ENCODE data around the gene DHRS13.
"Not testable (repeated sequence)": the region's sequence is repeated elsewhere in the genome, so short reads cannot be mapped to it uniquely, and the experiment has no call there.

The DHRS13 gene

GRCh38 chr17:28935744-28936460, 33.0 kb upstream of the DHRS13 start:
- in situ Hi-C loops (cut with MboI; ENCODE audit: low sequenced_read_pairs) = no loop called here

GRCh38 chr17:28934508-28934907, 31.6 kb upstream of the DHRS13 start:
- in situ Hi-C loops (cut with MboI; ENCODE audit: low sequenced_read_pairs) = not testable (repeated sequence)

- in situ Hi-C loops (cut with MboI; ENCODE audit: low sequenced_read_pairs) = no loop called here
These were observed 26.9 kb upstream of the DHRS13 start for GRCh38 chr17:28929787-28930186.

- in situ Hi-C loops (cut with MboI; ENCODE audit: low sequenced_read_pairs) = no loop called here
These were observed 25.2 kb upstream of the DHRS13 start for GRCh38 chr17:28928061-28928460.

- in situ Hi-C loops (cut with MboI; ENCODE audit: low sequenced_read_pairs) = no loop called here
These were observed 23.9 kb upstream of the DHRS13 start for GRCh38 chr17:28926786-28927185.

- in situ Hi-C loops (cut with MboI; ENCODE audit: low sequenced_read_pairs) = no loop called here
These were observed 23.5 kb upstream of the DHRS13 start for GRCh38 chr17:28926366-28926765.

GRCh38 chr17:28925912-28926365, 23.1 kb upstream of the DHRS13 start:
- in situ Hi-C loops (cut with MboI; ENCODE audit: low sequenced_read_pairs) = no loop called here

GRCh38 chr17:28920201-28920600, 17.3 kb upstream of the DHRS13 start:
- in situ Hi-C loops (cut with MboI; ENCODE audit: low sequenced_read_pairs) = no loop called here

- in situ Hi-C loops (cut with MboI; ENCODE audit: low sequenced_read_pairs) = no loop called here
These were observed 15.4 kb upstream of the DHRS13 start for GRCh38 chr17:28918295-28918694.

GRCh38 chr17:28917465-28917864, 14.6 kb upstream of the DHRS13 start:
- in situ Hi-C loops (cut with MboI; ENCODE audit: low sequenced_read_pairs) = no loop called here

- in situ Hi-C loops (cut with MboI; ENCODE audit: low sequenced_read_pairs) = no loop called here
These were observed 14.2 kb upstream of the DHRS13 start for GRCh38 chr17:28917029-28917428.

GRCh38 chr17:28916302-28916934, 13.5 kb upstream of the DHRS13 start:
- in situ Hi-C loops (cut with MboI; ENCODE audit: low sequenced_read_pairs) = no loop called here

GRCh38 chr17:28912938-28913333, 10.1 kb upstream of the DHRS13 start:
- in situ Hi-C loops (cut with MboI; ENCODE audit: low sequenced_read_pairs) = no loop called here

- in situ Hi-C loops (cut with MboI; ENCODE audit: low sequenced_read_pairs) = no loop called here
These were observed 9.5 kb upstream of the DHRS13 start for GRCh38 chr17:28912281-28912937.

- in situ Hi-C loops (cut with MboI; ENCODE audit: low sequenced_read_pairs) = no loop called here
These were observed 8.6 kb upstream of the DHRS13 start for GRCh38 chr17:28911411-28912045.

- in situ Hi-C loops (cut with MboI; ENCODE audit: low sequenced_read_pairs) = no loop called here
These were observed 7.7 kb upstream of the DHRS13 start for GRCh38 chr17:28910534-28910933.

GRCh38 chr17:28908640-28909167, 5.8 kb upstream of the DHRS13 start:
- in situ Hi-C loops (cut with MboI; ENCODE audit: low sequenced_read_pairs) = no loop called here

- in situ Hi-C loops (cut with MboI; ENCODE audit: low sequenced_read_pairs) = no loop called here
These were observed 5.0 kb upstream of the DHRS13 start for GRCh38 chr17:28907709-28908475.

GRCh38 chr17:28906706-28907438, 4.0 kb upstream of the DHRS13 start:
- in situ Hi-C loops (cut with MboI; ENCODE audit: low sequenced_read_pairs) = no loop called here

GRCh38 chr17:28906276-28906675, 3.4 kb upstream of the DHRS13 start:
- in situ Hi-C loops (cut with MboI; ENCODE audit: low sequenced_read_pairs) = no loop called here

Data from HL-60/S4 treated with retinoic acid at 250 ng/mL for 4 days and 3 days (cell line).